Astrocyte (in vitro differentiated cells and primary cell): ENCODE results near the gene HNRNPUL2. TPM values are rescaled to one million over a fixed set of nuclear protein-coding genes. Genes with fewer than 3 reads are reported as not detected.
"Not testable (repeated sequence)": the region's sequence is repeated elsewhere in the genome, so short reads cannot be mapped to it uniquely, and the experiment has no call there.

ENCODE experiments used
- DNase-seq: peaks from one replicate; pipeline ENCODE4 v3.0.0-alpha.2; 2010; ENCODE audit warnings: low read depth
- FAIRE-seq: peaks from 2 replicates; lab custom pipeline; 2011; peaks lifted over from hg19 to GRCh38; lab: Jason Lieb, UNC
- H2AFZ ChIP-seq: 2 replicates; pipeline ENCODE4 v1.6.0; 2012; ENCODE audit warnings: low read depth, low read length, inconsistent platforms
- H3K27ac ChIP-seq: 2 replicates; pipeline ENCODE4 v1.5.1; 2011; ENCODE audit warnings: low read depth, low read length, inconsistent platforms
- H3K27me3 ChIP-seq: 2 replicates; pipeline ENCODE4 v1.6.0; 2011; ENCODE audit warnings: low read length, inconsistent platforms; ENCODE audit not compliant: insufficient read depth
- H3K36me3 ChIP-seq: 2 replicates; pipeline ENCODE4 v1.5.1; 2011; ENCODE audit warnings: low read length, inconsistent platforms; ENCODE audit not compliant: insufficient read depth
- H3K4me1 ChIP-seq: 2 replicates; pipeline ENCODE4 v1.5.1; 2011; ENCODE audit warnings: low read length, inconsistent platforms; ENCODE audit not compliant: insufficient read depth
- H3K4me2 ChIP-seq: 2 replicates; pipeline ENCODE4 v1.6.0; 2012; ENCODE audit warnings: low read length, inconsistent platforms
- H3K4me3 ChIP-seq: 2 replicates; pipeline ENCODE4 v1.5.1; 2011; ENCODE audit warnings: low read depth, mild to moderate bottlenecking, low read length, inconsistent platforms; ENCODE audit not compliant: insufficient read depth
- H3K79me2 ChIP-seq: 2 replicates; pipeline ENCODE4 v1.6.0; 2012; ENCODE audit warnings: mild to moderate bottlenecking, low read length, inconsistent platforms; ENCODE audit not compliant: insufficient read depth
- H3K9ac ChIP-seq: 2 replicates; pipeline ENCODE4 v1.6.0; 2012; ENCODE audit warnings: mild to moderate bottlenecking, low read length, inconsistent platforms
- H3K9me3 ChIP-seq: 2 replicates; pipeline ENCODE4 v1.5.1; 2012; ENCODE audit warnings: low read depth, mild to moderate bottlenecking, low read length, inconsistent platforms; ENCODE audit not compliant: insufficient read depth
- H4K20me1 ChIP-seq: 2 replicates; pipeline ENCODE4 v1.6.0; 2012; ENCODE audit warnings: low read length, inconsistent platforms; ENCODE audit not compliant: insufficient read depth
- H3K27ac Mint-ChIP-seq: one replicate; pipeline ENCODE4 v1.8.0; 2021; ENCODE audit warnings: mild to moderate bottlenecking, mixed read lengths; ENCODE audit not compliant: unreplicated experiment
- H3K27me3 Mint-ChIP-seq: one replicate; pipeline ENCODE4 v1.8.0; 2021; ENCODE audit warnings: low read depth, mixed read lengths; ENCODE audit not compliant: unreplicated experiment
- H3K36me3 Mint-ChIP-seq: one replicate; pipeline ENCODE4 v1.8.0; 2021; ENCODE audit warnings: low read depth, mixed read lengths; ENCODE audit not compliant: unreplicated experiment
- H3K4me1 Mint-ChIP-seq: one replicate; pipeline ENCODE4 v1.8.0; 2021; ENCODE audit warnings: low read depth, mixed read lengths; ENCODE audit not compliant: unreplicated experiment
- H3K4me3 Mint-ChIP-seq: one replicate; pipeline ENCODE4 v1.8.0; 2021; ENCODE audit warnings: mild to moderate bottlenecking, moderate library complexity, mixed read lengths; ENCODE audit not compliant: unreplicated experiment
- H3K9me3 Mint-ChIP-seq: one replicate; pipeline ENCODE4 v1.8.0; 2021; ENCODE audit warnings: mild to moderate bottlenecking, mixed read lengths; ENCODE audit not compliant: unreplicated experiment
- EZH2 ChIP-seq: IDR thresholded peaks from 2 replicates; pipeline ENCODE4 v1.6.1; 2012; ENCODE audit warnings: mild to moderate bottlenecking, low read length, inconsistent platforms; ENCODE audit not compliant: insufficient read depth
- total RNA-seq: library from RNA; stranded (reverse); gene quantifications from 2 replicates; pipeline ENCODE4 v1.2.1, GENCODE V29; 2021
- TF ChIP-seq, protein P1 (sequence below): IDR thresholded peaks from 2 replicates; pipeline ENCODE4 v1.5.1; 2011; ENCODE audit warnings: low read depth, mild to moderate bottlenecking, inconsistent platforms, low read length, moderate library complexity; ENCODE audit not compliant: insufficient read depth

HNRNPUL2 gene
- total RNA-seq, 1 donor from 2014 or later = 40.0 TPM

DNA sequence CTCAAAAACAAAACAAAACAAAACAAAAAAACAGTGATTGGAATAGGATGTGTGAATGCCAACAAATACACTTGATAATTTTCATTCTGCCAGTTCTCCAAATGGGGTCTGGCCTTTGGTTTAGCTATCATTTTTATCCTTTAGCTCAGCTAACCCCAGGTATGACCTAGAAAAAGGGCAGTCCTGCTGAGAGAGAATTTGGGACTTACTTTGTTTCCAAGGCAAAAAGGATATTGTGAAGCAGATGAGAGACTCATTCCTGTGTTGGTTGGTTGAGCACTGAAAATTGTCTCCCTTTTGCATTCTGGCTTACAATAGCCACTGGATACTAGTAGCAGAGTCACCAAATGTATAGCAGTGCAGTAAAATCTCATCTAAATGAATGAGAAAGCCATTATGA lies 9.9 kb upstream of the HNRNPUL2 start:
- Histone ChIP-seq H3K4me1 (no peaks in the 10 kb centered on the region), H3K4me2 (no peak overlapping the region), H3K27me3 (no peaks in the 10 kb centered on the region), H2AFZ (no peak overlapping the region), H3K9ac (no peak overlapping the region), H3K9me3 (no peaks in the 10 kb centered on the region), H3K79me2 (peaks cover 26% of the 10 kb centered on the region), H3K27ac (no peak overlapping the region), H4K20me1 (peaks cover 14% of the 10 kb centered on the region), H3K4me3 (no peak overlapping the region), H3K36me3 (peaks cover 25% of the 10 kb centered on the region)
- Mint-ChIP-seq H3K36me3 (peaks cover 14% of the 10 kb centered on the region), H3K9me3 (no peaks in the 10 kb centered on the region), H3K27me3 (no peaks in the 10 kb centered on the region), H3K4me1 (peaks cover 4% of the 10 kb centered on the region), H3K4me3 (no peak overlapping the region), H3K27ac (no peak overlapping the region)
- TF ChIP-seq, protein P1, sequence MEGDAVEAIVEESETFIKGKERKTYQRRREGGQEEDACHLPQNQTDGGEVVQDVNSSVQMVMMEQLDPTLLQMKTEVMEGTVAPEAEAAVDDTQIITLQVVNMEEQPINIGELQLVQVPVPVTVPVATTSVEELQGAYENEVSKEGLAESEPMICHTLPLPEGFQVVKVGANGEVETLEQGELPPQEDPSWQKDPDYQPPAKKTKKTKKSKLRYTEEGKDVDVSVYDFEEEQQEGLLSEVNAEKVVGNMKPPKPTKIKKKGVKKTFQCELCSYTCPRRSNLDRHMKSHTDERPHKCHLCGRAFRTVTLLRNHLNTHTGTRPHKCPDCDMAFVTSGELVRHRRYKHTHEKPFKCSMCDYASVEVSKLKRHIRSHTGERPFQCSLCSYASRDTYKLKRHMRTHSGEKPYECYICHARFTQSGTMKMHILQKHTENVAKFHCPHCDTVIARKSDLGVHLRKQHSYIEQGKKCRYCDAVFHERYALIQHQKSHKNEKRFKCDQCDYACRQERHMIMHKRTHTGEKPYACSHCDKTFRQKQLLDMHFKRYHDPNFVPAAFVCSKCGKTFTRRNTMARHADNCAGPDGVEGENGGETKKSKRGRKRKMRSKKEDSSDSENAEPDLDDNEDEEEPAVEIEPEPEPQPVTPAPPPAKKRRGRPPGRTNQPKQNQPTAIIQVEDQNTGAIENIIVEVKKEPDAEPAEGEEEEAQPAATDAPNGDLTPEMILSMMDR = no peak
- no peak for TF ChIP-seq EZH2
- no peak for DNase-seq
- FAIRE-seq = no peak

DNA sequence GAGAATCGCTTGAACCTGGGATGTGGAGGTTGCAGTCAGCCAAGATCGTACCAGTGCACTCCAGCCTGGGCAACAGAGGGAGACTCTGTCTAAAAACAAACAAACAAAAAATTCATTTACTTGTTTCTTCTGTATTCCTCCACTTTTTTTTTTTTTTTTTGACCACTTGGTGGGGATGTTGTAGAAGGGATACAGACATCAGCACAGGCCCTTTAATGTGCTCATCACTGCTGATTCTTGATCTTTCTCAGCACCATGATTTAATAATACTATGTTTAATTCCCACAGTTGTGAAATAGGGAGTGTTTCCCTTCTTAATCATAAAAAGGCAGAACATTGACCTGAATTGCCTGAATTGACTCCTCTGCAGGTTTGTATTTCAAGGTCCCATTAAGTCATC lies 5.6 kb upstream of the HNRNPUL2 start:
- DNase-seq (no peak), FAIRE-seq (no peak)
- peaks cover 5% of the 10 kb centered on the region for H3K36me3 Mint-ChIP-seq
- H3K4me3 Mint-ChIP-seq = no peak overlapping the region
- Histone ChIP-seq H3K4me2 (no peak overlapping the region), H3K4me1 (no peaks in the 10 kb centered on the region), H3K27me3 (no peaks in the 10 kb centered on the region), H4K20me1 (peaks cover 21% of the 10 kb centered on the region), H3K4me3 (no peak overlapping the region), H3K9me3 (no peaks in the 10 kb centered on the region), H3K79me2 (peaks cover 63% of the 10 kb centered on the region), H3K9ac (no peak overlapping the region), H3K36me3 (peaks cover 15% of the 10 kb centered on the region), H2AFZ (no peak overlapping the region), H3K27ac (no peak overlapping the region)
- H3K9me3 Mint-ChIP-seq = no peaks in the 10 kb centered on the region
- no peak for TF ChIP-seq EZH2
- TF ChIP-seq, protein P1 = no peak
- no peaks in the 10 kb centered on the region for H3K27me3 Mint-ChIP-seq
- H3K4me1 Mint-ChIP-seq = peaks cover 9% of the 10 kb centered on the region
- H3K27ac Mint-ChIP-seq = no peak overlapping the region

DNA sequence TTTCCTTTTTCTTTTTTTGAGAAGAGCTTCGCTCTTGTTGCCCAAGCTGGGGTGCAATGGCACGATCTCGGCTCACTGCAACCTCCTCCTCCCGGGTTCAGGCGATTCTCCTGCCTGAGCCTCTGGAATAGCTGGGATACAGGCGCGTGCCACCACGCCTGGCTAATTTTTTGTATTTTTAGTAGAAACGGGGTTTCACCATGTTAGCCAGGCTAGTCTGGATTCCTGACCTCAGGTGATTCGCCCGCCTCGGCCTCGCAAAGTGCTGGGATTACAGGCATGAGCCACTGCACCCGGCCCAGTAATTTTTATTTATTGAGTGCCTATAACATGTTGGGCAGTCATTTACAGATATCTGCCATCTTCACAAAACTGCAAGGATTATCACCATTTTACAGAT lies 2.8 kb upstream of the HNRNPUL2 start:
- peak overlapping the region; percentile 93 for H3K9ac ChIP-seq
- not testable (repeated sequence) for H3K27me3 Mint-ChIP-seq, H3K4me1 Mint-ChIP-seq, H3K36me3 ChIP-seq, H3K4me1 ChIP-seq, H3K9me3 Mint-ChIP-seq, FAIRE-seq, H3K36me3 Mint-ChIP-seq, H3K27ac Mint-ChIP-seq, H2AFZ ChIP-seq, H3K9me3 ChIP-seq, H3K27ac ChIP-seq, H3K27me3 ChIP-seq, DNase-seq
- peak overlapping the region; percentile 93 for H3K4me3 Mint-ChIP-seq
- peak overlapping the region; percentile 98 for H3K4me2 ChIP-seq
- H3K4me3 ChIP-seq = peak overlapping the region; percentile 90
- H3K79me2 ChIP-seq = peaks cover 75% of the 10 kb centered on the region
- peaks cover 35% of the 10 kb centered on the region for H4K20me1 ChIP-seq
